SK-N-MC (cell line): ENCODE measurements around the gene IP6K2.

Experiments used
- EZH2 ChIP-seq: fragments of 200-600 bp; sonication (generic); IDR thresholded peaks from one replicate; pipeline ENCODE4 v1.6.1; 2017; ENCODE audit warnings: antibody characterized with exemption
- POLR2AphosphoS5 ChIP-seq: IDR thresholded peaks from 2 replicates; pipeline ENCODE4 v1.6.1; 2012; ENCODE audit warnings: mild to moderate bottlenecking, low read depth, low read length, borderline replicate concordance

GRCh38 chr3:48739617-48739954 is 22.6 kb upstream of the IP6K2 start:
- TF ChIP-seq POLR2AphosphoS5 (no peak), EZH2 (no peak)
